ENCODE measurements around the gene RAB11FIP4.

GRCh38 chr17:31566247-31566991 is 174.9 kb downstream of the RAB11FIP4 start:
- TF ChIP-seq POLR2AphosphoS5 (IDR thresholded peaks at IDR 0.05; ENCODE audit: low read depth, low read length): no peak
- TF ChIP-seq POLR2A (IDR thresholded peaks at IDR 0.05; ENCODE audit: low read depth, low read length): no peak
- TF ChIP-seq TAF1 (IDR thresholded peaks at IDR 0.05; ENCODE audit: borderline replicate concordance, low read depth, low read length): no peak
